Medulla oblongata (tissue), 1 donor: ENCODE results near the gene UCP3.

Experiments
- DNase-seq: peaks from one replicate; pipeline ENCODE4 v3.0.0-alpha.2; 2015; ENCODE audit errors: extremely low spot score

UCP3 gene

GRCh38 chr11:73978576-73979086, 30.3 kb downstream of the UCP3 start:
- no peak for DNase-seq

- no peak for DNase-seq
Measured at GRCh38 chr11:73977856-73978519, 30.9 kb downstream of the UCP3 start.

GRCh38 chr11:73976451-73977151, 32.3 kb downstream of the UCP3 start:
- no peak for DNase-seq

- DNase-seq = no peak
Measured at GRCh38 chr11:73975479-73975757, 33.5 kb downstream of the UCP3 start.

- DNase-seq = no peak
Measured at GRCh38 chr11:73974604-73975478, 34.0 kb downstream of the UCP3 start.

- no peak for DNase-seq
Measured at GRCh38 chr11:73972620-73973449, 36.0 kb downstream of the UCP3 start.

GRCh38 chr11:73972187-73972586, 36.7 kb downstream of the UCP3 start:
- DNase-seq = no peak

GRCh38 chr11:73971175-73971719, 37.6 kb downstream of the UCP3 start:
- no peak for DNase-seq

- DNase-seq = no peak
Measured at GRCh38 chr11:73969991-73970800, 38.7 kb downstream of the UCP3 start.

GRCh38 chr11:73969091-73969490, 39.8 kb downstream of the UCP3 start:
- no peak for DNase-seq

GRCh38 chr11:73968356-73968966, 40.4 kb downstream of the UCP3 start:
- no peak for DNase-seq

GRCh38 chr11:73965764-73966121, 43.1 kb downstream of the UCP3 start:
- no peak for DNase-seq

- DNase-seq = no peak
Measured at GRCh38 chr11:73965076-73965763, 43.7 kb downstream of the UCP3 start.

GRCh38 chr11:73963861-73964260, 45.0 kb downstream of the UCP3 start:
- no peak for DNase-seq

- DNase-seq = no peak
Measured at GRCh38 chr11:73962101-73962705, 46.7 kb downstream of the UCP3 start.

GRCh38 chr11:73961321-73961720, 47.6 kb downstream of the UCP3 start:
- DNase-seq = no peak

GRCh38 chr11:73958521-73959141, 50.3 kb downstream of the UCP3 start:
- no peak for DNase-seq

GRCh38 chr11:73957654-73958361, 51.1 kb downstream of the UCP3 start:
- no peak for DNase-seq
